NCI-H526 (cell line): ENCODE measurements around the gene SERTAD1.

Experiments
- DNase-seq, 2 experiments: peaks; one replicate each; lab custom pipeline; 2025; lab: John Stamatoyannopoulos, UW

SERTAD1 gene

GRCh38 chr19:40400559-40400958, 25.2 kb downstream of the SERTAD1 start:
- DNase-seq = no peak

GRCh38 chr19:40398417-40399131, 27.2 kb downstream of the SERTAD1 start:
- DNase-seq = peak; percentile 44 to 88

- no peak for DNase-seq
These were observed 28.3 kb downstream of the SERTAD1 start for GRCh38 chr19:40397568-40397906.

GRCh38 chr19:40396886-40397567, 28.8 kb downstream of the SERTAD1 start:
- no peak for DNase-seq

- DNase-seq = no peak
These were observed 29.8 kb downstream of the SERTAD1 start for GRCh38 chr19:40395956-40396355.

- no peak for DNase-seq
These were observed 31.0 kb downstream of the SERTAD1 start for GRCh38 chr19:40394816-40395210.

- DNase-seq = no peak
These were observed 31.6 kb downstream of the SERTAD1 start for GRCh38 chr19:40393894-40394815.

- DNase-seq = no peak
These were observed 32.8 kb downstream of the SERTAD1 start for GRCh38 chr19:40392894-40393517.

GRCh38 chr19:40392123-40392522, 33.7 kb downstream of the SERTAD1 start:
- no peak for DNase-seq

GRCh38 chr19:40390084-40390742, 35.6 kb downstream of the SERTAD1 start, which contains the start of gene HIPK4:
Gene HIPK4 (minus strand): TSS chr19:40390181. CDS start chr19:40389902, 279 bp downstream.
- DNase-seq = no peak

- DNase-seq = no peak
These were observed 36.2 kb downstream of the SERTAD1 start for GRCh38 chr19:40389404-40390083.

GRCh38 chr19:40388481-40388880, 37.3 kb downstream of the SERTAD1 start:
- DNase-seq = no peak

- no peak for DNase-seq
These were observed 38.6 kb downstream of the SERTAD1 start for GRCh38 chr19:40387155-40387554.

GRCh38 chr19:40383668-40384248, 42.0 kb downstream of the SERTAD1 start:
- no peak for DNase-seq

GRCh38 chr19:40381321-40381720, 44.5 kb downstream of the SERTAD1 start:
- DNase-seq = no peak

GRCh38 chr19:40380199-40381037, 45.4 kb downstream of the SERTAD1 start:
- no peak for DNase-seq

- no peak for DNase-seq
These were observed 46.2 kb downstream of the SERTAD1 start for GRCh38 chr19:40379446-40380198.

GRCh38 chr19:40378509-40378908, 47.3 kb downstream of the SERTAD1 start:
- DNase-seq = no peak

GRCh38 chr19:40377876-40378385, 47.9 kb downstream of the SERTAD1 start:
- DNase-seq = no peak
